ENCODE results near the gene METTL23.

DNA sequence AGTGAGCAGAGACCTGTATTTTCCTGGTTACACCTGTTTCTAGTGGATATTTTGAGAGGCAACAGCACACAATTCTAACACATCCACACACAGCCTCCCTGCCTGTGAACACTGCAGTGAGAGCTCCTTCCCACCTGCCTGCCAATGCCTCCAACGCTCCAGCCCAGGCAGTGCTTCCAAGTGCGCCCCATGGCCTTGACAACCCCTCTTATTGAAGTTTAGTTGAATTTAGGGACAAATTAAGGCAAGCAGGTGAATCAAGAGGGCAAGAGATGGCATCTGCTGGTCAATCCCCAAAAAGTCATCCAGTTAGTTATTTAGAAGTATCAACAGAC is 11.2 kb upstream of the METTL23 start:
- no peak for TF ChIP-seq POLR2A (IDR thresholded peaks at IDR 0.05)
- TF ChIP-seq, protein P1, sequence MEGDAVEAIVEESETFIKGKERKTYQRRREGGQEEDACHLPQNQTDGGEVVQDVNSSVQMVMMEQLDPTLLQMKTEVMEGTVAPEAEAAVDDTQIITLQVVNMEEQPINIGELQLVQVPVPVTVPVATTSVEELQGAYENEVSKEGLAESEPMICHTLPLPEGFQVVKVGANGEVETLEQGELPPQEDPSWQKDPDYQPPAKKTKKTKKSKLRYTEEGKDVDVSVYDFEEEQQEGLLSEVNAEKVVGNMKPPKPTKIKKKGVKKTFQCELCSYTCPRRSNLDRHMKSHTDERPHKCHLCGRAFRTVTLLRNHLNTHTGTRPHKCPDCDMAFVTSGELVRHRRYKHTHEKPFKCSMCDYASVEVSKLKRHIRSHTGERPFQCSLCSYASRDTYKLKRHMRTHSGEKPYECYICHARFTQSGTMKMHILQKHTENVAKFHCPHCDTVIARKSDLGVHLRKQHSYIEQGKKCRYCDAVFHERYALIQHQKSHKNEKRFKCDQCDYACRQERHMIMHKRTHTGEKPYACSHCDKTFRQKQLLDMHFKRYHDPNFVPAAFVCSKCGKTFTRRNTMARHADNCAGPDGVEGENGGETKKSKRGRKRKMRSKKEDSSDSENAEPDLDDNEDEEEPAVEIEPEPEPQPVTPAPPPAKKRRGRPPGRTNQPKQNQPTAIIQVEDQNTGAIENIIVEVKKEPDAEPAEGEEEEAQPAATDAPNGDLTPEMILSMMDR (IDR thresholded peaks at IDR 0.05) = no peak

All from thyroid gland (tissue), 4 donors.